HK-2 (cell line): ENCODE measurements around the gene CD69.
"Not testable (repeated sequence)": the region's sequence is repeated elsewhere in the genome, so short reads cannot be mapped to it uniquely, and the experiment has no call there.

Source experiments
- DNase-seq: peaks from one replicate; pipeline ENCODE4 v3.0.0-alpha.2; 2018; ENCODE audit not compliant: unreplicated experiment

CD69 gene

GRCh38 chr12:9719790-9720189 lies 40.9 kb downstream of the CD69 start:
- no peak for DNase-seq

GRCh38 chr12:9718968-9719367 lies 41.7 kb downstream of the CD69 start:
- DNase-seq: no peak

DNA sequence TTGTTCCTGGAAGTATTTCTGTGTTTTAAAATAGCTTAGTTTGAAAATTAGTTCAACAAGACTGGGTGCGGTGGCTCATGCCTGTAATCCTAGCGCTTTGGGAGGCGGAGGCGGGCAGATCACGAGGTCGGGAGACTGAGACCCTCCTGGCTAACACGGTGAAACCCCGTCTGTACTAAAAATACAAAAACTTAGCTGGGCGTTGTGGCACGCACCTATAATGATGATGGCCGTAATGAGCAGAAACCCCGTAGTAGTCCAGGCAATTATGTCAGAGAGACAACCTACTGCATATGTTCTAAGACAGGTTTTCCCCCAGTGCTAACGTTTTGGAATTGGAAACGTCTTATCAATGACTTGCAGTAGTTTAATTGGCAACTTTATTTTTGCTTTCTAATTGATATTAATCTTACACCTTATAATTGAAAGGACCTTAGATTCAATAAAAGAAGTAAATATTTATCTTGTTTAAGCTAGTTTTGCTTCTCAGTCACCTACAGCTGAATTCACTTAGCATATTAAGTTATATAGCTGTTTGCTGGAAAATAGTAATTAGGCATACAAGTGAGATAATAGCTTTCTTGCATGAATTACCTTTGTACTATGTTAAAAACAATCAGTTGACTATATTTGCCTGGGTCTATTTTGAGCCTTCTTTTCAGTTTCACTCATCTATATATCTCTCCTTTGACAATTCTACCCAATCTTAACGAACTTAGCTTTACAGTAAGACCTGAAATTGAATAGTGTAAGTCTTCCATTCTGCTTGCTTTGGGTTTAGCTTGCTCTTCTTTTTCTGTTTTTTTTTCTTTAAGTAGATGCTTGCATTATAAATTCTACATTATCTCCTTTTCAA lies 43.4 kb downstream of the CD69 start:
- DNase-seq: no peak

GRCh38 chr12:9713032-9713558 lies 47.6 kb downstream of the CD69 start:
- not testable (repeated sequence) for DNase-seq

GRCh38 chr12:9711664-9712063 lies 49.0 kb downstream of the CD69 start:
- DNase-seq: no peak

- no peak for DNase-seq
Observed at GRCh38 chr12:9710584-9711375, 49.9 kb downstream of the CD69 start.

DNA sequence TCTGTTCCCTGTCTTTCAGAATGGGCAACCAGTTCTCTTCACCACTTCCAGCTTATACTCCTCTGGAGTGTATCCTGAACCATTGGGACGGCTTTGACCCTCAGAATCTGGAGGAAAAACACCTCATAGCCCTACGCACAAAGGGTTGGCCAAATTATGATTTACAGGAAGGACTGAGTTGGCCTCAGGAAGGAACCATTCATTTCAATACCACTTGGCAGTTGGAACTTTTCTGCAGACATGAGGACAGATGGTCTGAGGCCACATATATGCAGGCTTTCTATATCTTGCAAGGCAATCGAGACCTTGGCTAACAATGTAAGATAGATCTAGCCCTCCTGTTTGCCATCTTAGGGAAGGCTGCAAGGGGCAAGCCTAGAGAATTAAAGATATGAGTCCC lies 51.8 kb downstream of the CD69 start:
- DNase-seq: no peak

GRCh38 chr12:9707864-9708808 lies 52.6 kb downstream of the CD69 start:
- DNase-seq: peak; percentile 29

- DNase-seq: no peak
Observed at GRCh38 chr12:9707356-9707755, 53.3 kb downstream of the CD69 start.

DNA sequence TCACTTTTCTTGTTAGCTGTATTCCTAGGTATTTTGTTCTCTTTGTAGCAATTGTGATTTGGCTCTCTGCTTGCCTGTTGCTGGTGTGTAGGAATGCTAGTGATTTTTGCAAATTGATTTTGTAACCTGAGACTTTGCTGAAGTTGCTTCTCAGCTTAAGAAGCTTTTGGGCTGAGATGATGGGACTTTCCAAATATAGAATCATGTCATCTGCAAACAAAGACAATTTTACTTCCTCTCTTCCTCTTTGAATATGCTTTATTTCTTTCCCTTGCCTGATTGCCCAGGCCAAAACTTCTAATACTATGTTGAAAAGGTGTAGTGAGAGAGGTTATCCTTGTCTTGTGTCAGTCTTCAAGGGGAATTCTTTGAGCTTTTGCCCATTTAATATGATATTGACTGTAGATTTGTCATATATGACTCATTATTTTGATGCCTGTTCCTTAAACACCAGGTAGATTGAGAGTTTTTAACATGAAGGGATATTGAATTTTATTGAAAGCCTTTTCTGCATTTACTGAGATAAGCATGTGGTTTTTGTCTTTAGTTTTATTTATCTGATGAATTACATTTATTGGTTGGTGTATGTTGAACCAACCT lies 54.5 kb downstream of the CD69 start:
- DNase-seq: no peak

GRCh38 chr12:9704561-9704960 lies 56.1 kb downstream of the CD69 start:
- DNase-seq: not testable (repeated sequence)
